AG04450 (cell line): ENCODE data around the gene PRIM2. TPM values are rescaled to one million over a fixed set of nuclear protein-coding genes. Genes with fewer than 3 reads are reported as not detected.
"Not testable (repeated sequence)": the region's sequence is repeated elsewhere in the genome, so short reads cannot be mapped to it uniquely, and the experiment has no call there.

Experiments used
- CTCF ChIA-PET: fragments of 300-600, 350-600 bp; formaldehyde crosslinking; extraction: SDS; loops from one replicate; lab custom pipeline; 2022; ENCODE audit warnings: antibody characterized with exemption, inconsistent platforms; lab: Charles Lee
- POLR2A ChIA-PET: fragments of 350-600 bp; formaldehyde crosslinking; extraction: SDS; loops from one replicate; lab custom pipeline; 2021; ENCODE audit warnings: antibody characterized with exemption, inconsistent platforms; lab: Yijun Ruan, JAX
- DNase-seq: peaks from one replicate; pipeline ENCODE4 v3.0.0-alpha.2; 2011; ENCODE audit warnings: low read depth, low spot score
- H3K27ac ChIP-seq: one replicate; pipeline ENCODE4 v1.5.1; 2012; ENCODE audit warnings: low read depth, low read length, control low read depth
- H3K27me3 ChIP-seq: one replicate; pipeline ENCODE4 v1.6.0; 2012; ENCODE audit warnings: low read length; ENCODE audit not compliant: control insufficient read depth, insufficient read depth
- H3K4me3 ChIP-seq: 2 replicates; pipeline ENCODE4 v1.5.1; 2011; ENCODE audit warnings: mild to moderate bottlenecking, low read depth, low read length, control low read depth
- H3K9me3 ChIP-seq: 2 replicates; pipeline ENCODE4 v1.5.1; 2012; ENCODE audit warnings: low read length; ENCODE audit not compliant: control insufficient read depth, insufficient read depth
- polyA plus RNA-seq: library from polyadenylated mRNA; depleted of rRNA; stranded (reverse); fragments of >200 nt; gene quantifications from 2 replicates; pipeline ENCODE4 v1.2.3, GENCODE V29; 2011
- TF ChIP-seq, protein P1 (sequence below): IDR thresholded peaks from 2 replicates; pipeline ENCODE4 v1.5.1; 2011; ENCODE audit warnings: low read depth, low read length, control low read depth, inconsistent platforms

Gene PRIM2
- polyA plus RNA-seq, 1 experiment = 30.2 TPM

DNA sequence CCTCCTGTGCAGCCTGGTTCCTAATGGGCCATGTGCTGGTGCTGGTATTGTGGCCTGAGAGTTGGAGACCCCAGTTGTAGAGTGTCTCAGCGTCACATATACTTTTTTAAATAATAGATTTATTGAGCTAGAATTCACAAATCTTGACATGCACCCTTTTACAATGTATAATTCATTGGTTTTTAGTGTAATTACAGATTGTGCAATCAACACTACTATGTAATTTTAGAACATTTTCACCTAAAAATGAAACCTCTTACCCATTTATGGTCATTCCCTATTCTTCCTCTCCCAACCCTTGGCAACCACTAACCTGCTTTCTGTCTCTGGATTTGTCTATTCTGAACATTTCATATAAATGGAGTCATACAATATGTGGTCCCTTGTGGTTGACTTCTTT, 10.6 kb downstream of the PRIM2 start:
- ChIA-PET POLR2A (no interaction called here), CTCF (no interaction called here)
- Histone ChIP-seq H3K27me3 (no peaks in the 10 kb centered on the region), H3K9me3 (peaks cover 11% of the 10 kb centered on the region), H3K4me3 (no peak overlapping the region), H3K27ac (no peak overlapping the region)
- DNase-seq = no peak
- TF ChIP-seq, protein P1, sequence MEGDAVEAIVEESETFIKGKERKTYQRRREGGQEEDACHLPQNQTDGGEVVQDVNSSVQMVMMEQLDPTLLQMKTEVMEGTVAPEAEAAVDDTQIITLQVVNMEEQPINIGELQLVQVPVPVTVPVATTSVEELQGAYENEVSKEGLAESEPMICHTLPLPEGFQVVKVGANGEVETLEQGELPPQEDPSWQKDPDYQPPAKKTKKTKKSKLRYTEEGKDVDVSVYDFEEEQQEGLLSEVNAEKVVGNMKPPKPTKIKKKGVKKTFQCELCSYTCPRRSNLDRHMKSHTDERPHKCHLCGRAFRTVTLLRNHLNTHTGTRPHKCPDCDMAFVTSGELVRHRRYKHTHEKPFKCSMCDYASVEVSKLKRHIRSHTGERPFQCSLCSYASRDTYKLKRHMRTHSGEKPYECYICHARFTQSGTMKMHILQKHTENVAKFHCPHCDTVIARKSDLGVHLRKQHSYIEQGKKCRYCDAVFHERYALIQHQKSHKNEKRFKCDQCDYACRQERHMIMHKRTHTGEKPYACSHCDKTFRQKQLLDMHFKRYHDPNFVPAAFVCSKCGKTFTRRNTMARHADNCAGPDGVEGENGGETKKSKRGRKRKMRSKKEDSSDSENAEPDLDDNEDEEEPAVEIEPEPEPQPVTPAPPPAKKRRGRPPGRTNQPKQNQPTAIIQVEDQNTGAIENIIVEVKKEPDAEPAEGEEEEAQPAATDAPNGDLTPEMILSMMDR = no peak

DNA sequence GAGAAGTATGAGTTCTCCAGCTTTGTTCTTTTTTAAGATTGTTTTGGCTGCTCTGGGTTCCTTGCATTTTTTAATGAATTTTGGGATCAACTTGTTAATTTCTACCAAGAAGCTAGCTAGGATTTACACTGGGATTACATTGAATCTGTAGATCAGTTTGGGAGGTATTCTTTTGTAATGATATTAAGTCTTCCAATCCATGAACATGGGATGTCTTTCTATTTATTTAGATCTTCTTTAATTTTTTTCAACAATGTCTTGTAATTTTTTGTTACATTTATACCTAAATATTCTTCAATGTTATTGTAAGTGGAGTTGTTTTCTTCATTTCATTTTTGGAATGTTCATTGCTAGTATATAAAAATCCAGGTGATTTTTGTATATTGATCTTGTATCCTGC, 12.5 kb downstream of the PRIM2 start:
- POLR2A ChIA-PET = no interaction called here
- CTCF ChIA-PET = no interaction called here
- TF ChIP-seq, protein P1 = no peak

DNA sequence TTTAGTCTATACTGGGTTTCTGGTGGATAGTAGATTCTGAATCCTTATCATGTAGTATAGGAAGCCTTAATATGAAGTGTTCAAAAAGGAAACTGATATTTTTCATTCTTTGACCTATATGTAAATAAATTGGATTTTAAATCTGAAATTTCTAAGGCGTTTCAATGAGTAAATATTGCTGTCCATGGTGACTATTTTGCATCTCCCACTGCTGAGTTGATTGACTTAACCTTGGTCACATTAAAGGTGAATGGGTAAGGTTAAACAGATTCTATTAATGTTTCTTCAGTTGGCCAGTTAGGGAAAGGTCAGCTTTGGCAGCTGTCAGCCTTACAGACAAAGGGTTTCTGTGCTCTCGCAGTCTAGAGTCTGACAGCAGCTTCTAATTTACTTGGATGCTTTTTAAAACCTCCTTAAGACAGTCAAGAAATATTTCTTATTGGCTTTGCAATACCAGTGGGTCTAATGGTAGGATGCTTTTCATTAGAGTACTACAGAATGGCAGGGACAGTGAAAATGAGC, 24.8 kb downstream of the PRIM2 start:
- no peak overlapping the region for H3K27ac ChIP-seq
- ChIA-PET POLR2A (no interaction called here), CTCF (no interaction called here)
- TF ChIP-seq, protein P1 = no peak
- no peak for DNase-seq
- no peak overlapping the region for H3K4me3 ChIP-seq
- no peaks in the 10 kb centered on the region for H3K9me3 ChIP-seq
- H3K27me3 ChIP-seq = no peaks in the 10 kb centered on the region

More for the DNA sequence above, 12.5 kb downstream of the PRIM2 start:
- peaks cover 17% of the 10 kb centered on the region for H3K9me3 ChIP-seq
- no peak for DNase-seq
- no peak overlapping the region for H3K27ac ChIP-seq
- no peaks in the 10 kb centered on the region for H3K27me3 ChIP-seq
- no peak overlapping the region for H3K4me3 ChIP-seq

DNA sequence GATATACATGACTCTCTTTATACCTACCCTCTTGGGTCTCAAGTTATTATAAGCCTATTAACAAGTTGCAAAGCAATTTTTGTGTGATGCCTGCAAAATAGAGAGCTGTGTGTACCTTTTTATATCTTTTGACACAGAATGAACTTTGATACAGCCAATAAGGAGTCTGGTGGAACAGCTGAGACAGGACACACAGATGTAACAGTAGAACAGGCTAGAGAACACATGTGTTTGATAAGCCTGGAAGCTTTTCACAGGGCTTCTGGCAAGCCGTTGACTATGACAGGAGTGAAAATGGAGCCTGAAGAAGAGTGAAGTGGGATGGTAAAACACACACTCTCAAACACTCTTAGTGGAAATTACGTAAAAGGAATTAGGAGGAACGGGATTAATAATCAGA, 25.9 kb downstream of the PRIM2 start:
- CTCF ChIA-PET, POLR2A ChIA-PET: not testable (repeated sequence)

DNA sequence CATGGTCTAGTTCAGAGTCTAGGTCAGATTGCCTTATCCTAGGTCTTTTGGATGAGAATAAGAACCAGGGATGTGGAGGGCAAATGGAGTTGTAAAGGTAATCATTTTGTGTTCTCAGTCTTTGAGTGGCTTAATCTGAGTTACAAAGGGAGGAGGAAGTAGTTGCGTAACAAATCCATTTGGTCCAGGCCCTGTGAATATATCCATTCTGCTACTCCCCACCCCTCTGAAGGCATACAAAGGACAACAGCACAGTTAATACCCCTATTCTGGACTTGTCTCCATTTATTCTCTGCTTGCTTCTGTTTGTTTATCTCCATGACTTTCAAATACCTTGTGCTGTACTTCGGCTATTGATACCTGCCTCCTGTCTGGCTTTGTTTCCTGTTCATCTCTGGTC, 29.3 kb downstream of the PRIM2 start:
- CTCF ChIA-PET = interaction anchor here (0.6 kb wide), 1 partner anchor 193 kb away, joined by 3 read pairs; no protein-coding TSS in a partner anchor
- POLR2A ChIA-PET = not testable (repeated sequence)

More for the DNA sequence above, 25.9 kb downstream of the PRIM2 start:
- not testable (repeated sequence) for H3K4me3 ChIP-seq, DNase-seq, H3K27me3 ChIP-seq, H3K9me3 ChIP-seq, H3K27ac ChIP-seq

DNA sequence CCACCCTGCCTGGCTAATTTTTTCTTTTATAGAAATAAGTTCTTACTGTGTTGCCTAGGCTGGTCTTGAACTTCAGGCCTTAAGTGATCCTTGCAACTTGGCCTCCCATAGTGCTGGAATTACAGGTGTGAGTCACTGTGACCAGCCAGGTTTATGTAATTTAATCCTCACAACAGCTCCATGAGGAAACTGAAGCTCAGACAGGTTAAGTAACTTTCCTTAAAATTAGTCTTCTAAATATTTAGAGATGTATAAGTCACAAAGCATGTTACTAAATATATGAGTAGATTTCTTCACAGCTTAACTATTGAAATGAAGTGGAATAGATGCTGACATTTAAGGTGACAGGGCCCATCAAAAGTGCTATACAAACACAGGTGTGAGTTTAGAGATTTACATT, 30.2 kb downstream of the PRIM2 start:
- POLR2A ChIA-PET, H3K9me3 ChIP-seq, H3K27ac ChIP-seq, DNase-seq, H3K4me3 ChIP-seq, H3K27me3 ChIP-seq: not testable (repeated sequence)
- CTCF ChIA-PET = interaction anchor here (0.6 kb wide), 1 partner anchor 192 kb away, joined by 3 read pairs; no protein-coding TSS in a partner anchor

More for the DNA sequence above, 29.3 kb downstream of the PRIM2 start:
- H3K4me3 ChIP-seq, H3K9me3 ChIP-seq, H3K27me3 ChIP-seq, H3K27ac ChIP-seq, DNase-seq: not testable (repeated sequence)

DNA sequence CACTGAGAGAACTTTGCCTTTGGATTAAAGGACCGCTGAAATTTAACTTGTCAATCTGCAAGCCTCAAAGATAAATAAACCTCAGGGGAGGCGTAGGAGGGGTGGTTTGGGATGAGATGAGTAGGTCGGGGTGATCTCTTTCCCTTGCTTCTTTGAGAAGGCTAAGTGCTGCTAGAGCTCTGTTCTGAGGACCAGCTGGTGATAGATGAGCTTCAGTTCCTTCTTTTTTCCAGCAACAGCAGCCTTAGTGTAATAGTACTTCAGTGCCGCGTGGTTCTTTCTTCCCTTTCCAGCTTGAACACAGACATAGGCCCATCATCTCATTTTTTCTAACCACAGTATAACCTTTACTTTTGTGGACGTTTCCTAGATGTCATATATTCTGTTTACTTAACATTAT, 33.0 kb downstream of the PRIM2 start:
- not testable (repeated sequence) for DNase-seq

More for the DNA sequence above, 33.0 kb downstream of the PRIM2 start:
- H3K27me3 ChIP-seq, CTCF ChIA-PET, POLR2A ChIA-PET, H3K4me3 ChIP-seq, H3K27ac ChIP-seq, H3K9me3 ChIP-seq: not testable (repeated sequence)
